GM12872 (cell line): ENCODE measurements around the gene GRIN1.

Experiments used
- CTCF ChIP-seq: IDR thresholded peaks from 3 replicates; pipeline ENCODE4 v1.5.1; 2011; ENCODE audit warnings: low read depth, mild to moderate bottlenecking, low read length, moderate library complexity; ENCODE audit not compliant: insufficient read depth

The GRIN1 gene

GRCh38 chr9:137138722-137139467 lies at the start of gene GRIN1:
GRIN1 (plus strand) TSS chr9:137139154; CDS start chr9:137139487, 333 bp downstream.
- no peak for TF ChIP-seq CTCF

- TF ChIP-seq CTCF, result no peak
Observed at GRCh38 chr9:137089232-137089947, 49.6 kb upstream of the GRIN1 start.

GRCh38 chr9:137095664-137096517 lies 43.1 kb upstream of the GRIN1 start:
- peak; percentile 84 for TF ChIP-seq CTCF

- TF ChIP-seq CTCF, result no peak
Observed at GRCh38 chr9:137096785-137097546, 42.0 kb upstream of the GRIN1 start.

GRCh38 chr9:137097761-137098462 lies 41.0 kb upstream of the GRIN1 start:
- TF ChIP-seq CTCF, result no peak

- TF ChIP-seq CTCF, result no peak
Observed at GRCh38 chr9:137099231-137099630, 39.7 kb upstream of the GRIN1 start.
